Astrocyte (in vitro differentiated cells and primary cell): Measurements from ENCODE around the gene FGD5. TPM values are rescaled to one million over a fixed set of nuclear protein-coding genes. Genes with fewer than 3 reads are reported as not detected.

Experiments used
- DNase-seq: peaks from one replicate; pipeline ENCODE4 v3.0.0-alpha.2; 2010; ENCODE audit warnings: low read depth
- FAIRE-seq: peaks from 2 replicates; lab custom pipeline; 2011; peaks lifted over from hg19 to GRCh38; lab: Jason Lieb, UNC
- H2AFZ ChIP-seq: 2 replicates; pipeline ENCODE4 v1.6.0; 2012; ENCODE audit warnings: low read depth, low read length, inconsistent platforms
- H3K27ac ChIP-seq: 2 replicates; pipeline ENCODE4 v1.5.1; 2011; ENCODE audit warnings: low read depth, low read length, inconsistent platforms
- H3K27me3 ChIP-seq: 2 replicates; pipeline ENCODE4 v1.6.0; 2011; ENCODE audit warnings: low read length, inconsistent platforms; ENCODE audit not compliant: insufficient read depth
- H3K36me3 ChIP-seq: 2 replicates; pipeline ENCODE4 v1.5.1; 2011; ENCODE audit warnings: low read length, inconsistent platforms; ENCODE audit not compliant: insufficient read depth
- H3K4me1 ChIP-seq: 2 replicates; pipeline ENCODE4 v1.5.1; 2011; ENCODE audit warnings: low read length, inconsistent platforms; ENCODE audit not compliant: insufficient read depth
- H3K4me2 ChIP-seq: 2 replicates; pipeline ENCODE4 v1.6.0; 2012; ENCODE audit warnings: low read length, inconsistent platforms
- H3K4me3 ChIP-seq: 2 replicates; pipeline ENCODE4 v1.5.1; 2011; ENCODE audit warnings: low read depth, mild to moderate bottlenecking, low read length, inconsistent platforms; ENCODE audit not compliant: insufficient read depth
- H3K79me2 ChIP-seq: 2 replicates; pipeline ENCODE4 v1.6.0; 2012; ENCODE audit warnings: mild to moderate bottlenecking, low read length, inconsistent platforms; ENCODE audit not compliant: insufficient read depth
- H3K9ac ChIP-seq: 2 replicates; pipeline ENCODE4 v1.6.0; 2012; ENCODE audit warnings: mild to moderate bottlenecking, low read length, inconsistent platforms
- H3K9me3 ChIP-seq: 2 replicates; pipeline ENCODE4 v1.5.1; 2012; ENCODE audit warnings: low read depth, mild to moderate bottlenecking, low read length, inconsistent platforms; ENCODE audit not compliant: insufficient read depth
- H4K20me1 ChIP-seq: 2 replicates; pipeline ENCODE4 v1.6.0; 2012; ENCODE audit warnings: low read length, inconsistent platforms; ENCODE audit not compliant: insufficient read depth
- H3K27ac Mint-ChIP-seq: one replicate; pipeline ENCODE4 v1.8.0; 2021; ENCODE audit warnings: mild to moderate bottlenecking, mixed read lengths; ENCODE audit not compliant: unreplicated experiment
- H3K27me3 Mint-ChIP-seq: one replicate; pipeline ENCODE4 v1.8.0; 2021; ENCODE audit warnings: low read depth, mixed read lengths; ENCODE audit not compliant: unreplicated experiment
- H3K36me3 Mint-ChIP-seq: one replicate; pipeline ENCODE4 v1.8.0; 2021; ENCODE audit warnings: low read depth, mixed read lengths; ENCODE audit not compliant: unreplicated experiment
- H3K4me1 Mint-ChIP-seq: one replicate; pipeline ENCODE4 v1.8.0; 2021; ENCODE audit warnings: low read depth, mixed read lengths; ENCODE audit not compliant: unreplicated experiment
- H3K4me3 Mint-ChIP-seq: one replicate; pipeline ENCODE4 v1.8.0; 2021; ENCODE audit warnings: mild to moderate bottlenecking, moderate library complexity, mixed read lengths; ENCODE audit not compliant: unreplicated experiment
- H3K9me3 Mint-ChIP-seq: one replicate; pipeline ENCODE4 v1.8.0; 2021; ENCODE audit warnings: mild to moderate bottlenecking, mixed read lengths; ENCODE audit not compliant: unreplicated experiment
- CTCF ChIP-seq: IDR thresholded peaks from 2 replicates; pipeline ENCODE4 v1.5.1; 2011; ENCODE audit warnings: low read depth, mild to moderate bottlenecking, inconsistent platforms, low read length, moderate library complexity; ENCODE audit not compliant: insufficient read depth
- EZH2 ChIP-seq: IDR thresholded peaks from 2 replicates; pipeline ENCODE4 v1.6.1; 2012; ENCODE audit warnings: mild to moderate bottlenecking, low read length, inconsistent platforms; ENCODE audit not compliant: insufficient read depth
- total RNA-seq: library from RNA; stranded (reverse); gene quantifications from 2 replicates; pipeline ENCODE4 v1.2.1, GENCODE V29; 2021

FGD5 gene
- total RNA-seq, 1 donor from 2014 or later = 2.0 TPM

- DNase-seq = peak; percentile 23
- Histone ChIP-seq H3K27me3 (peaks cover 37% of the 10 kb centered on the region), H3K4me1 (no peaks in the 10 kb centered on the region), H3K36me3 (no peaks in the 10 kb centered on the region), H2AFZ (no peak overlapping the region), H3K4me2 (no peak overlapping the region), H3K9ac (no peak overlapping the region), H3K9me3 (no peaks in the 10 kb centered on the region), H3K27ac (no peak overlapping the region), H3K79me2 (no peaks in the 10 kb centered on the region), H3K4me3 (no peak overlapping the region), H4K20me1 (no peaks in the 10 kb centered on the region)
- Mint-ChIP-seq H3K4me1 (peaks cover 33% of the 10 kb centered on the region), H3K27ac (peak overlapping the region; percentile 62), H3K9me3 (peaks cover 2% of the 10 kb centered on the region), H3K27me3 (peaks cover 54% of the 10 kb centered on the region), H3K36me3 (peaks cover 2% of the 10 kb centered on the region), H3K4me3 (peak overlapping the region; percentile 50)
- no peak for FAIRE-seq
- no peak for TF ChIP-seq CTCF
- TF ChIP-seq EZH2 = no peak
Measured at GRCh38 chr3:14806641-14807263, 12.0 kb upstream of the FGD5 start.

GRCh38 chr3:14808025-14808424, 10.7 kb upstream of the FGD5 start:
- peaks cover 33% of the 10 kb centered on the region for H3K4me1 Mint-ChIP-seq
- Histone ChIP-seq H3K4me2 (no peak overlapping the region), H3K36me3 (no peaks in the 10 kb centered on the region), H3K27ac (no peak overlapping the region), H3K79me2 (no peaks in the 10 kb centered on the region), H3K4me3 (no peak overlapping the region), H2AFZ (no peak overlapping the region), H3K4me1 (no peaks in the 10 kb centered on the region), H4K20me1 (no peaks in the 10 kb centered on the region), H3K9ac (no peak overlapping the region), H3K9me3 (no peaks in the 10 kb centered on the region), H3K27me3 (peaks cover 38% of the 10 kb centered on the region)
- FAIRE-seq (no peak), DNase-seq (no peak)
- peaks cover 2% of the 10 kb centered on the region for H3K9me3 Mint-ChIP-seq
- no peak overlapping the region for H3K27ac Mint-ChIP-seq
- TF ChIP-seq CTCF (no peak), EZH2 (no peak)
- peaks cover 51% of the 10 kb centered on the region for H3K27me3 Mint-ChIP-seq
- no peaks in the 10 kb centered on the region for H3K36me3 Mint-ChIP-seq
- H3K4me3 Mint-ChIP-seq = no peak overlapping the region
